Measurements from ENCODE around the gene RNF112. TPM values are rescaled to one million over a fixed set of nuclear protein-coding genes. Genes with fewer than 3 reads are reported as not detected.

RNF112 gene
- total RNA-seq, 1 donor from 2014 or later = 2.5 TPM

GRCh38 chr17:19407601-19408345, 3.3 kb upstream of the RNF112 start:
- intact Hi-C loops (cut with DNase I) = loop anchor here (5.0 kb wide), 1 partner anchor 40 kb away; no protein-coding TSS in a partner anchor
- DNase-seq (ENCODE audit: low spot score) = peak; percentile 41

- no peak for DNase-seq (ENCODE audit: low spot score)
- intact Hi-C loops (cut with DNase I) = loop anchor here (5.0 kb wide), 1 partner anchor 41 kb away; no protein-coding TSS in a partner anchor
Measured at GRCh38 chr17:19408346-19408710, 2.7 kb upstream of the RNF112 start.

- DNase-seq (ENCODE audit: low spot score) = peak; percentile 15
- intact Hi-C loops (cut with DNase I) = loop anchor here (5.0 kb wide), 1 partner anchor 42 kb away; no protein-coding TSS in a partner anchor
Measured at GRCh38 chr17:19409066-19409465, 2.0 kb upstream of the RNF112 start.

DNA sequence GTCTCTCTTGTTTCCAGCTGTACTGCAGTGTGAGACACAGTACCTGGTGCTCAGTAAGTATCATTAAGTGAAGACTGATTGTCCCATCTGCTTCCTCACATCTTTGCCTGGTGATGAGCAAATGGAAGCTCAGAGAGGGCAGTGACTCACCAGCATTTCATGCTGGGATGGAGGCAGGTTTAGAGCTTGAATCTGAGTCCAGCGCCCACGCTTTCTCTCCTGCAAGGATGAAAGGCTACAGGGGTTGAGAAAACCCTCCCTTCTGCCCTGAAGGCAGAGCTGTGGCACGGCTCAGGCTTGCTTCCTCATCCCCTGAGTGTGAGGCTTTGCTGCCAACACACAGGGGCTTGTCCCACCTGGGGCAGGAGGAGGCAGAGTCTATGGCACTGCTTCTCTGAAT, 1.5 kb upstream of the RNF112 start:
- intact Hi-C loops (cut with DNase I) = loop anchor here (5.0 kb wide), 1 partner anchor 42 kb away; no protein-coding TSS in a partner anchor
- DNase-seq (ENCODE audit: low spot score) = peak; percentile 36

DNA sequence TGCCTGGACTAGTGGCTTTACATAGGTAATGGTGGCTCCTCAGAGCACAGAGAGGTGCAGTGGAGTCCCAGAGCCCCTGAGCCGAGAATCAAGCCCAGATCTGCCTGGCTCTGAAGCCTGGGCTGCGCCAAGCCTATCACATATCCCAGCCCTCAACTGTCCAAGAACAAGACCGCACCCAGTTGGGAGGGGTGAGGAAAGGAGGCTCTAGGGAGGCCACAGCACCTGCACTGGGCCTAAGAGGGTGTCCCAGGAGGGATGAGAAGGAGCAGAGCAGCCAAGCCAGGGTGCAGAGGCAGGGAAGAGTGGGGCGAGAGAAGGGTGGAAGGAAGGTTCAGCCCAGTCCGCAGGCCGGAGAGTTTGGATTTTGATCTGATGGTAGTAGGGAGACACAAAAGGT, 941 bp upstream of the RNF112 start:
- DNase-seq (ENCODE audit: low spot score) = peak; percentile 33
- intact Hi-C loops (cut with DNase I) = no loop called here

- intact Hi-C loops (cut with DNase I) = no loop called here
- DNase-seq (ENCODE audit: low spot score) = peak; percentile 57
Measured at GRCh38 chr17:19411631-19412030, 599 bp downstream of the RNF112 start.

- intact Hi-C loops (cut with DNase I) = no loop called here
- DNase-seq (ENCODE audit: low spot score) = no peak
Measured at GRCh38 chr17:19412510-19412909, 1.5 kb downstream of the RNF112 start.

GRCh38 chr17:19412984-19413383, 2.0 kb downstream of the RNF112 start:
- DNase-seq (ENCODE audit: low spot score) = no peak
- intact Hi-C loops (cut with DNase I) = no loop called here

GRCh38 chr17:19413761-19414160, 2.7 kb downstream of the RNF112 start:
- intact Hi-C loops (cut with DNase I) = no loop called here
- no peak for DNase-seq (ENCODE audit: low spot score)

- DNase-seq (ENCODE audit: low spot score) = peak; percentile 15
- intact Hi-C loops (cut with DNase I) = no loop called here
Measured at GRCh38 chr17:19414396-19415280, 3.6 kb downstream of the RNF112 start.

DNA sequence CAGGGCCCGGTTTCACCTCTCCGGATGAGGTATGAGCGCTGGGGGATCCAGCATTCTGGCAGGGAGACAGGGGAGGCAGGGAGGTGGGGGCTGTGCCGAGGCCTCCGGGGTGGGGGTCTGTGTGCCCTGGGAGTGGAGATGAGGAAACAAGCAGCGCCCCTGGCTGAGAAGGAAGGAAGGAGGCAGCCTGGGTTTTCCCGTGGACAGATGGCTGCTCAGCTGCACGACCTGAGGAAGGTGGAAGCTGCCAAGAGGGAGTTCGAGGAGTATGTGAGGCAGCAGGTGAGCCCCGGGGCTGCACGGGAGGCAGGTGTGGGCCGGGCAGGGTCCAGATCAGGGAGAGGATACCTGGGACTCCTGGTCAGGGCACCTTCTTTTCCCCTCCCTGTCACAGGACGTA, 4.3 kb downstream of the RNF112 start:
- no peak for DNase-seq (ENCODE audit: low spot score)
- intact Hi-C loops (cut with DNase I) = no loop called here

DNA sequence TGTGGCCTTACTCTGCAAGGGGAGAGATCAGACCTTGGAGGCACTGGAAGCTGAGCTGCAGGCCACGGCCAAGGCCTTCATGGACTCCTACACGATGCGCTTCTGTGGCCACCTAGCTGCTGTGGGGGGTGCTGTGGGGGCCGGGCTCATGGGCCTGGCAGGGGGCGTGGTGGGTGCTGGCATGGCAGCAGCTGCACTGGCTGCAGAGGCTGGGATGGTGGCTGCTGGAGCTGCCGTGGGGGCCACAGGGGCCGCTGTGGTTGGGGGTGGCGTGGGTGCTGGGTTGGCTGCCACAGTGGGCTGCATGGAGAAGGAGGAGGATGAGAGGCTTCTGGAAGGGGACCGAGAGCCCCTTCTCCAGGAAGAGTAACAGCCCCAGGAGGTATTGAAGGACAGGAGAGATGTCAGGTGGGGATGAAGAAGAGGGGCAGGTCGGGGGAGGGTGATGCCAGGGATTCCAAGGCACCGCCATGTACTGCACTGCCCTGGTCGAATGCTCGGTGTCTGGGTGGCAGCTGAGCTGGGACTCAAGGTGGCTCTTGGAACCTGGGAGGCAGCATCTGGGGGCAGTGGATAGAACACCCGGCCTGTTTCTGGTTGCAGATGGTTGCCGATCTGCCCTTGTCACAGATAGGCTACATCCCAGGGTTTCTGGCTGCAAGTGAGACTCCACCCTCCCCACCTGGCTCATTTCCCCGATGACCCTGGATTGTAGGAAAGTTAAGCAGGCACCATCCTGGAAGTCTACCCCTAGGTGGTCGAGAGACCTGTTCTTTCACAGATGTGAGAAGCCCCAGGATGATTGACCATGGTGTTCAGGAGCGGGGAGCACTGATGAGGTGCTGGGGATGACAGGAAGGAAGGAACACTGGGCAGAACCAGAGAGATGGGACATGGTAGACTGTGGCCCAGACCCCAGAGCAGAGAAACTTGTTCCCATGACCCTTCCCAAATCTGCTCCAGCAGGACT, 5.1 kb downstream of the RNF112 start:
- intact Hi-C loops (cut with DNase I) = no loop called here
- DNase-seq (ENCODE audit: low spot score) = no peak

- no peak for DNase-seq (ENCODE audit: low spot score)
Measured at GRCh38 chr17:19417611-19418010, 6.6 kb downstream of the RNF112 start.

GRCh38 chr17:19418251-19418992, 7.4 kb downstream of the RNF112 start:
- intact Hi-C loops (cut with DNase I) = no loop called here
- no peak for DNase-seq (ENCODE audit: low spot score)

More at GRCh38 chr17:19417611-19418010, 6.6 kb downstream of the RNF112 start:
- intact Hi-C loops (cut with DNase I) = no loop called here

DNA sequence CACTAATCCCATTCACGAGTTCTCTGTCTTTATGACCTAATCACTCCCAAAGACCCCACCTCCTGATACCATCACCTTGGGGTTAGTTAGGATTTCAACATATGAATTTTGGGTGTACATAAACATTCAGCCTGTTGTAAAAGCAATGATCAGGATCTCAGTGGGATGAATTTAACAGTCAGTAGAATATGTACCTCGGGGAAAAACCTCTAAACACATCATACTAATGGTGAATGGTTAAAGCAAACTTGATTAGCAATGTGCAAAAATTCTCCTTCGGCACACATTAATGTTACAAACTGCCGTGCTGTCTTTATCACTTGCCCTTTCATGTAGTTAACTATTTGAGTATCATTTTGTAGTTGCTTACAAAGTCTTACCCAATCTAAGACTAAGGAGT, 10.2 kb downstream of the RNF112 start:
- intact Hi-C loops (cut with DNase I) = no loop called here
- no peak for DNase-seq (ENCODE audit: low spot score)

DNA sequence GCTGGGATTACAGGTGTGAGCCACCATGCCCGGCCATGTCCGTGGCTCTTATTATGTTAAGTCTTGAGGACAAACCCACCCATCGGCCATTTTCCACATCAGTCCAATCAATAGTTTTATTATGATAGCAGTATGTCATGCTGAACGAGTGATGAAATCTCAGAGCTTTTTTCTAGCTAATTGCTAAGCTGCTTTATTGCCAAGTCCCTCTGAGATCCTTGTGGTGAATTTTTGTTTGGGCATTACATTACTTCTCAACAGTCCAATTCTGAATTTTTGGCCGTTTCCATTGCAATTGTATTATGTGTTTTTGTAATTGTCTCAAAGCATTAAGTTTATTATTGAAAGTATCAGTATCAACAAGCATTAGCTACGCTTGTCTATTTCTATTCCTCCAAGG, 10.9 kb downstream of the RNF112 start:
- intact Hi-C loops (cut with DNase I) = no loop called here
- DNase-seq (ENCODE audit: low spot score) = no peak

GRCh38 chr17:19424934-19425868, 14.2 kb downstream of the RNF112 start:
- intact Hi-C loops (cut with DNase I) = no loop called here
- DNase-seq (ENCODE audit: low spot score) = no peak

- no peak for DNase-seq (ENCODE audit: low spot score)
- intact Hi-C loops (cut with DNase I) = no loop called here
Measured at GRCh38 chr17:19426631-19427030, 15.6 kb downstream of the RNF112 start.
